NB4 (cell line): ENCODE results near the gene MOB2.

Source experiments
- CTCF ChIP-seq: IDR thresholded peaks from one replicate; pipeline ENCODE4 v1.5.1; 2012; ENCODE audit warnings: low read depth, low read length
- MAX ChIP-seq: IDR thresholded peaks from 2 replicates; pipeline ENCODE4 v1.6.1; 2011; ENCODE audit warnings: low read depth, low read length
- POLR2A ChIP-seq: IDR thresholded peaks from 2 replicates; pipeline ENCODE4 v1.6.1; 2011; ENCODE audit warnings: mild to moderate bottlenecking; ENCODE audit not compliant: insufficient read length; ENCODE audit errors: extremely low read depth

GRCh38 chr11:1523779-1524178, 37.2 kb upstream of the MOB2 start:
- TF ChIP-seq POLR2A: no peak
- TF ChIP-seq CTCF: no peak
- no peak for TF ChIP-seq MAX
